ENCODE measurements around the gene ME2. TPM values are rescaled to one million over a fixed set of nuclear protein-coding genes. Genes with fewer than 3 reads are reported as not detected.

ME2 gene
- total RNA-seq, 2 donors from 2014 or later = 24.1 to 29.3 TPM

DNA sequence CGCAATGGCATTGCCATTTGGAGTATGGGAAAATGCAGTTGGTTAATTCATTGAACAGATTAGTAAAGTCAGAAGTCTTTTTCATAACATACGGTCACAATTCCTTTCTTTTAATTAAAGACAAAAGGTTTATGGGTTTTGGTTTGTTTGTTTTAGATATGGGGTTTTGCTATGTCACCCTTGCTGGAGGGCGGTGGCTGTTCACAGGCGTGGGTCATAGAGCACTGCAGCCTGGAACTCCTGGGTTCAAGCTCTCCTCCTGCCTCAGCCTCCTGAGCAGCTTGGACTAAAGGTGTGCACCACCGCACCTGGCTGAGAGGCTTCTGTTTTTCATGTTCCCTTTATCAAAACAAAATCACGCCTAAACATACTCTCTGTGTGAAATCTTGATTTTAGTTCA lies 70.3 kb downstream of the ME2 start:
- no peaks in the 10 kb centered on the region for H3K4me1 ChIP-seq
- no peak overlapping the region for H3K4me3 ChIP-seq
- intact Hi-C loops (cut with DNase I) = no loop called here
- DNase-seq = no peak
- H3K9me3 ChIP-seq = no peaks in the 10 kb centered on the region
- no peaks in the 10 kb centered on the region for H3K36me3 ChIP-seq (replicated peaks in 1 of 2; ENCODE audit: insufficient read depth in 1 of 2, low read depth in 2 of 2)
- 93 to 94% methylated on average over 6 of the region's 6 CpGs for WGBS, 2 donors
- no peak overlapping the region for H3K27ac ChIP-seq
- ATAC-seq = no peak
- no peak for TF ChIP-seq POLR2A (IDR thresholded peaks at IDR 0.05)
- TF ChIP-seq, protein P1, sequence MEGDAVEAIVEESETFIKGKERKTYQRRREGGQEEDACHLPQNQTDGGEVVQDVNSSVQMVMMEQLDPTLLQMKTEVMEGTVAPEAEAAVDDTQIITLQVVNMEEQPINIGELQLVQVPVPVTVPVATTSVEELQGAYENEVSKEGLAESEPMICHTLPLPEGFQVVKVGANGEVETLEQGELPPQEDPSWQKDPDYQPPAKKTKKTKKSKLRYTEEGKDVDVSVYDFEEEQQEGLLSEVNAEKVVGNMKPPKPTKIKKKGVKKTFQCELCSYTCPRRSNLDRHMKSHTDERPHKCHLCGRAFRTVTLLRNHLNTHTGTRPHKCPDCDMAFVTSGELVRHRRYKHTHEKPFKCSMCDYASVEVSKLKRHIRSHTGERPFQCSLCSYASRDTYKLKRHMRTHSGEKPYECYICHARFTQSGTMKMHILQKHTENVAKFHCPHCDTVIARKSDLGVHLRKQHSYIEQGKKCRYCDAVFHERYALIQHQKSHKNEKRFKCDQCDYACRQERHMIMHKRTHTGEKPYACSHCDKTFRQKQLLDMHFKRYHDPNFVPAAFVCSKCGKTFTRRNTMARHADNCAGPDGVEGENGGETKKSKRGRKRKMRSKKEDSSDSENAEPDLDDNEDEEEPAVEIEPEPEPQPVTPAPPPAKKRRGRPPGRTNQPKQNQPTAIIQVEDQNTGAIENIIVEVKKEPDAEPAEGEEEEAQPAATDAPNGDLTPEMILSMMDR (IDR thresholded peaks at IDR 0.05) = no peak
- no peaks in the 10 kb centered on the region for H3K27me3 ChIP-seq

DNA sequence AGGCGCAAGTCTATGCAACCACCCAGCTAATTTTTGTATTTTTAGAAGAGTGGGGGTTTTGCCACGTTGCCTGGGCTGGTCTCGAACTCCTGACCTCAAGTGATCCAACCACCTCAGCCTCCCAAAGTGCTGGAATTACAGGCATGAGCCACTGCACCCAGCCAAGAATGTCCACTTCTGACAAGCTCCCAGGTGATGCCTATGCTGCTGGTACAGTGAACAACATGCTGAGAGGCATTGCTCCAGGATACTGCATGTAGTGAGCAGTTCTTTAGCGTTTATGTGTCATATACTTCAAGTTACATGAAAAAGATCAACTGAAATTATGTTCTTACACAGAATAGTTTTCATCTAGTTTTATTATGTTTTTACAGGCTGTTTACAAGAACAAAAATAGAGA lies 71.7 kb downstream of the ME2 start:
- Histone ChIP-seq H3K4me3 (no peak overlapping the region), H3K4me1 (no peaks in the 10 kb centered on the region), H3K36me3 (replicated peaks in 1 of 2; ENCODE audit: insufficient read depth in 1 of 2, low read depth in 2 of 2) (no peaks in the 10 kb centered on the region), H3K27ac (no peak overlapping the region), H3K27me3 (no peaks in the 10 kb centered on the region), H3K9me3 (no peaks in the 10 kb centered on the region)
- intact Hi-C loops (cut with DNase I) = no loop called here
- DNase-seq (no peak), ATAC-seq (no peak)
- TF ChIP-seq, protein P1 (IDR thresholded peaks at IDR 0.05) = no peak
- TF ChIP-seq POLR2A (IDR thresholded peaks at IDR 0.05) = no peak
- 76 to 86% methylated on average over 4 of the region's 4 CpGs for WGBS, 2 donors

DNA sequence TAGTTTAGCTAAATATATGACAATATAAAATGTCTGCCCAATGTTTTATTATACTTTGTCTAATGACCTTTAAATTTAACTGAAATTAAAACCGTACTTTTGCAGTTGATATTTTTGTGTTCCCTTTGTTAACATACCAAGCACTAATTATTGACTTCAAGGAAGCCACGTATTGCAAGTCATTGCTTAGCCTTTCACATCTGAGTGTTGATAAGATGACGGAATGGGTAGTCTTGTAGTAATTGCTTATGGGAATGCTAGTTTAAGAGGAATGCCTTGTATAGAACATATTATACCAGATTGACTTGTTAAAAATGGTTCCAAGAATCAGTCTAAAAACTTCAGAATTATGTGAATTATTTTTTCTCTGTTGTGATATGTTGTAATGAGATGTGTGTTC lies 74.9 kb downstream of the ME2 start:
- no peaks in the 10 kb centered on the region for H3K27me3 ChIP-seq
- H3K9me3 ChIP-seq = no peaks in the 10 kb centered on the region
- TF ChIP-seq POLR2A (IDR thresholded peaks at IDR 0.05) = no peak
- TF ChIP-seq, protein P1 (IDR thresholded peaks at IDR 0.05) = no peak
- intact Hi-C loops (cut with DNase I) = no loop called here
- DNase-seq (no peak), ATAC-seq (no peak)
- no peak overlapping the region for H3K27ac ChIP-seq
- no peaks in the 10 kb centered on the region for H3K4me1 ChIP-seq
- WGBS, 2 donors = 66 to 69% methylated on average over 3 of the region's 3 CpGs
- no peak overlapping the region for H3K4me3 ChIP-seq
- no peaks in the 10 kb centered on the region for H3K36me3 ChIP-seq (replicated peaks in 1 of 2; ENCODE audit: insufficient read depth in 1 of 2, low read depth in 2 of 2)

DNA sequence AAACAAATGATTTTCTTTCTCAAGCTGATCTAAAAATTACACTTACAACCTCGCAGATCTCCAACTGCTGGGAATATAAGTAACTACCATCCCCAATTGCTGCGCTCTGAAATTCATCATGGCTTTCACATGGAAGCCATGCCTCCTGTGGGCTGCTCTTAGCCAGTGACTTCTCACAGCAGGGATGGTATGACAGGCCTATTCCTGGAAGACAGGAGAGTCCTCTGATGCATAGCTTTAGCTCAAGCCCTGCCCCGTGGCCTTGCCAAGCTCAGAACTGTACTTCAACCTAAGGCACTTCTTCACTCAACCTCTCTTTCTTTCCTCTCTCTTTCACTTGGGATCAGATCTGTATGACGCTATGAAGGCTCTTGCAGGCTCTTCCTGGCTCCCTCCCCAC lies 76.3 kb downstream of the ME2 start:
- 95 to 97% methylated on average over 4 of the region's 4 CpGs for WGBS, 2 donors
- ATAC-seq = no peak
- H3K27me3 ChIP-seq = no peaks in the 10 kb centered on the region
- no peaks in the 10 kb centered on the region for H3K9me3 ChIP-seq
- no peak overlapping the region for H3K27ac ChIP-seq
- no peaks in the 10 kb centered on the region for H3K4me1 ChIP-seq
- no peak for TF ChIP-seq POLR2A (IDR thresholded peaks at IDR 0.05)
- H3K36me3 ChIP-seq (replicated peaks in 1 of 2; ENCODE audit: insufficient read depth in 1 of 2, low read depth in 2 of 2) = no peaks in the 10 kb centered on the region
- intact Hi-C loops (cut with DNase I) = no loop called here
- no peak overlapping the region for H3K4me3 ChIP-seq
- DNase-seq = no peak

DNA sequence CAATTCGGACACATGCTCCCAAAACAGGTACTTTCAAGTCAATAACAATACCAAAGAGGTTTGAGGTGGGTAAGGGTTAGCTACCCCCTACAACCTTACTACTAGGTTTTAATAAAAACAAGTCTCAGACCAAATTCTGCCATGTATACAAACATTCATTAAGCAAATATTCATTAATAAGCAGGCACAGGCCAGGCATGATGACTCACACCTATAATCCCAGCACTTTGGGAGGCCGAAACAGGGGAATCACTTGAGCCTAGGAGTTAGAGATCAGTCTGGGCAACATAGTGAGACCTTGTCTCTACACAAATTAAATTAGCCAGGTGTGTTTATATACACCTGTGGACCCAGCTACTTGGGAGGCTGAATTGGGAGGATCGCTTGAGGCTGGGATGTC lies 77.2 kb downstream of the ME2 start:
- Histone ChIP-seq H3K27ac (no peak overlapping the region), H3K9me3 (no peaks in the 10 kb centered on the region), H3K27me3 (no peaks in the 10 kb centered on the region), H3K4me1 (no peaks in the 10 kb centered on the region), H3K36me3 (replicated peaks in 1 of 2; ENCODE audit: insufficient read depth in 1 of 2, low read depth in 2 of 2) (no peaks in the 10 kb centered on the region), H3K4me3 (no peak overlapping the region)
- no peak for ATAC-seq
- TF ChIP-seq POLR2A (IDR thresholded peaks at IDR 0.05) = no peak
- TF ChIP-seq, protein P1 (IDR thresholded peaks at IDR 0.05) = no peak
- intact Hi-C loops (cut with DNase I) = no loop called here
- no peak for DNase-seq
- 92 to 94% methylated on average over 3 of the region's 3 CpGs for WGBS, 2 donors

Data from body of pancreas (tissue), 4 donors.